GM12801 (cell line): ENCODE data around the gene LIN7A.

ENCODE experiments used
- TF ChIP-seq, protein P1 (sequence below): IDR thresholded peaks from one replicate; pipeline ENCODE4 v1.5.1; 2011; ENCODE audit warnings: control low read depth; ENCODE audit not compliant: insufficient read length; ENCODE audit errors: extremely low read depth

LIN7A gene

DNA sequence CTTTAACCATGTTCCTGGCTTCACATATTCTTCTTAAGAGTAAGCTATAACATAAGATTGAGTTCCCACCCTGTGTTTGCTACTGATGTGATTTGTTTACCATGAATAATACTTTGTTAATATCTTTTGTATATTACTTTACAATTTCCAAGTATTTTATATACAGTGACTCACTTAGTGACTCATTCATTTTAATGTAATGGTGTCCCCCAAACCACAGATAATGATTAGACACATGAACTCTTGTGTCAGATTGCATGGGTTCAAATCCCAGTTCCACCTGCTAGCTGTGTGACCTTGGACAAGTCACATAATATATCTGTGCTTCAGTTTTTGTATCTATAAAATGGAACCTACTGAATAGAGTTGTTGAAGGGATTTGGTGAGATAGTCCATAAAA lies 144.9 kb downstream of the LIN7A start:
- TF ChIP-seq, protein P1, sequence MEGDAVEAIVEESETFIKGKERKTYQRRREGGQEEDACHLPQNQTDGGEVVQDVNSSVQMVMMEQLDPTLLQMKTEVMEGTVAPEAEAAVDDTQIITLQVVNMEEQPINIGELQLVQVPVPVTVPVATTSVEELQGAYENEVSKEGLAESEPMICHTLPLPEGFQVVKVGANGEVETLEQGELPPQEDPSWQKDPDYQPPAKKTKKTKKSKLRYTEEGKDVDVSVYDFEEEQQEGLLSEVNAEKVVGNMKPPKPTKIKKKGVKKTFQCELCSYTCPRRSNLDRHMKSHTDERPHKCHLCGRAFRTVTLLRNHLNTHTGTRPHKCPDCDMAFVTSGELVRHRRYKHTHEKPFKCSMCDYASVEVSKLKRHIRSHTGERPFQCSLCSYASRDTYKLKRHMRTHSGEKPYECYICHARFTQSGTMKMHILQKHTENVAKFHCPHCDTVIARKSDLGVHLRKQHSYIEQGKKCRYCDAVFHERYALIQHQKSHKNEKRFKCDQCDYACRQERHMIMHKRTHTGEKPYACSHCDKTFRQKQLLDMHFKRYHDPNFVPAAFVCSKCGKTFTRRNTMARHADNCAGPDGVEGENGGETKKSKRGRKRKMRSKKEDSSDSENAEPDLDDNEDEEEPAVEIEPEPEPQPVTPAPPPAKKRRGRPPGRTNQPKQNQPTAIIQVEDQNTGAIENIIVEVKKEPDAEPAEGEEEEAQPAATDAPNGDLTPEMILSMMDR: no peak

DNA sequence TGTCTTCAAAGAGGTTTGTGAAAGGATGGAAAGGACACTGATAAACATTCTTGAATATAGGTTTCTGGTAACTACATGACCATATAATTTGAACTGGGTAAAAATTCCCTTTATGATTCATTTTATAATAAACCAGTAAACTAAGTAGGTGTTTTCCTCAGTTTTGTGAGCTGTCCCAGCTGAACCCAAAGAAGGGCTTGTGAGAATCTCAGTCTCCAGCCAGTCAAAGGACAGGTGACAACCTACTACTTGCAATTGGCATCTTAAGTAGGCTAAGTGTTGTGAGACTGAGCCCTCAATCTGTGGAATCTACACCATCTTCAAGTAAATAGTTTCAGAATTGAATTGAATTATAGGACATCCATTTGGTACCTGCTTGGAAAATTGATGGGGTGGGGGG lies 145.9 kb downstream of the LIN7A start:
- TF ChIP-seq, protein P1: no peak

DNA sequence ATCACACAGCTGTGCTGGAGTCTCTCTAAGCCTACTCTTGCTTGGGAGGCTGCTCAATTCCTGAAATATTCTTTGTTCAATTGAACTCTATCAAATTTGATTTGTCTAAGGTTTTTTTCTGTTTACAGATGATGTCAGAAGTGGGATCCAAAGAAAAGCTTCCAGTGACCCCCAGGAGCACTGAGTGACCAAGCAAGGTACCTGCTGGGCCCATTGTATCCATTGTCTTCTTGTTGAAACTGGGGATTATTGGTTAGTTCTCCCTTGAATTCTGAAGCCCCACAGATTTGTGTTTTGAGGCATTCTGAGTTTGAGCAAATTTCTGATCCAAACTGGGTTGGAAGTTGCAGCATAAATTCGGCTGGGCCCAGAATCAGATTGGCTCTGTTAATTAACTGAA lies 156.4 kb downstream of the LIN7A start:
- TF ChIP-seq, protein P1: no peak

DNA sequence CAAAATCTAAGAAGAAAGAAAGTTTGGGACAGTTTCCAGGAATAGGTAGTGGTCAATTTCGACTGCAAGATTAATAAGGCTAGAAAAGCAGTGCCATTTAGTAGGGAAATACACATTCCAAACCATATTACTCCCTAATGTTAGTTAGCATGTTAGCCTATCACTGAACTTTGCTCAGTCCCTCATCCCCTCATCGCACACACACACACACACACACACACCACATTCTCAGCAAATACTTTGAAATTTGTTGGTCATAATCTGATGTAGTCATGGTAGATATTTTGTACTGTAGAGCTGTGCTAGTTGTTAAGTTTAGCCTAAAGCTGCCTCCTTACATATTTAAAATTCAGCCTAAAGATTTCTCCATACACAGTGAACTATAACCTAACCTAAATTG lies 157.0 kb downstream of the LIN7A start:
- TF ChIP-seq, protein P1: no peak

DNA sequence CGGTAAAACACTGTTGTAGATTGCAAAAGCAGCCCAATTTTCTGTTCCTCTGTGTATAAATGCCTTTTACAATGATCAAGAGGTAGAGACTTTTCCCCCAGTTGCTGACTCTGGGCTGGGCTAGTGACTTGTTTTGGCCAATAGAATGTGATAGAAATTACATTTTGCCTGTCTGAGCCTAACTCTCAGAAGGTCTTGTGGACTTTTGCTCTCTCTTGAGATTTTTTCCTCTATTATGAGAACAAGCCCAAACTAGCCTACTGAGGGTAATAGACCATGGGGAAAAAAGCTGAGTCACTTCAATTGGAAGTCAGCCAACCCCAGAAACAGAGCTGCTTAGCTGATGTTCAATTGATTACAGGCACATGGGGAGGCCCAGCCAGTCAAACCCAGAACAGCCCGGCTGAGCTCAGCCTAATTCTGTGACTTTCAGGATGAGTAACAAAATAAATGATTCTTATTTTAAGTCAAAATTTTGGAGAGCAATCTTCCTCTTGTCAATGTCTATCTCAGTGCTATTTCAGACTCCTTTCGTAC lies 159.7 kb downstream of the LIN7A start:
- TF ChIP-seq, protein P1: no peak

DNA sequence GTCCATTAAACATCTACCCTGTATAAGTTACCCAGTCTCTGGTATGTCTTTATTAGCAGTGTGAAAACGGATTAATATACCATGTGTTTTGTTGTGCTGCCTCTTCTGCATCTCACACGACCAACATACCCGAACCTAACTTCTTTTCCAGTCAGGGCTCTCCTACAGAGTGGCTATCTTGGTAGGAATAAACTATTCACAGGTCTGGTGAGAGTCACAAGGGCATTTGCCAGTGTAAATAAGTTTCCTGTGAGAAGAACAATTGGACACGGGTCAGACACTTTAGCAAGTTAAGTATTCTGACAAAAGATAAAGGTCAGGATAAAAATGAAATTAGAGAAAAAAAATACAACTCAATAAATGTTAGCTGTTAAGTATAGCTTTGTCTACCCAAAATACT lies 160.1 kb downstream of the LIN7A start:
- TF ChIP-seq, protein P1: no peak

DNA sequence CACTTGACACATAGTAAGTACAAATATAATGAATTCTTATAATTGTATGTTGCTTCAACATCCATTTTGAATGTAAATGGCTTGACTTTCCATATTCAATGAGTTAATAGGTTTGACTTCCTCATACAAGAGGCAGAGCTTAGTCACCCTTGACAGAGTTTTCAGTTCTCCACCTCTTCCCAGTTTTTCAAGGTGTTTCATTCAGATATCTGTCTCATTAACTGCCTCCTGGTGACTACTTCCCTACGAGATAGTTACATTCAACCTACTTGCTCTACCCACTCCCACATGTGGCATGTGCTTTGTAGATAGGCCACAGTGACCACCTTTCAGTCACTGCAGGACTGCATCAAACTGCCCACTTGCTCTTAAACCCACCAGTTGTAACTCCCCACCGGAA lies 161.0 kb downstream of the LIN7A start:
- TF ChIP-seq, protein P1: no peak
